ENCODE measurements around the gene LSM3.

GRCh38 chr3:14143271-14144225, 35.1 kb upstream of the LSM3 start:
- TF ChIP-seq POLR2A (IDR thresholded peaks at IDR 0.05), result no peak
- TF ChIP-seq, protein P1, sequence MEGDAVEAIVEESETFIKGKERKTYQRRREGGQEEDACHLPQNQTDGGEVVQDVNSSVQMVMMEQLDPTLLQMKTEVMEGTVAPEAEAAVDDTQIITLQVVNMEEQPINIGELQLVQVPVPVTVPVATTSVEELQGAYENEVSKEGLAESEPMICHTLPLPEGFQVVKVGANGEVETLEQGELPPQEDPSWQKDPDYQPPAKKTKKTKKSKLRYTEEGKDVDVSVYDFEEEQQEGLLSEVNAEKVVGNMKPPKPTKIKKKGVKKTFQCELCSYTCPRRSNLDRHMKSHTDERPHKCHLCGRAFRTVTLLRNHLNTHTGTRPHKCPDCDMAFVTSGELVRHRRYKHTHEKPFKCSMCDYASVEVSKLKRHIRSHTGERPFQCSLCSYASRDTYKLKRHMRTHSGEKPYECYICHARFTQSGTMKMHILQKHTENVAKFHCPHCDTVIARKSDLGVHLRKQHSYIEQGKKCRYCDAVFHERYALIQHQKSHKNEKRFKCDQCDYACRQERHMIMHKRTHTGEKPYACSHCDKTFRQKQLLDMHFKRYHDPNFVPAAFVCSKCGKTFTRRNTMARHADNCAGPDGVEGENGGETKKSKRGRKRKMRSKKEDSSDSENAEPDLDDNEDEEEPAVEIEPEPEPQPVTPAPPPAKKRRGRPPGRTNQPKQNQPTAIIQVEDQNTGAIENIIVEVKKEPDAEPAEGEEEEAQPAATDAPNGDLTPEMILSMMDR (IDR thresholded peaks at IDR 0.05), result no peak

Measured in adrenal gland (tissue), 5 donors.